ENCODE results near the gene DKC1. TPM values are rescaled to one million over a fixed set of nuclear protein-coding genes. Genes with fewer than 3 reads are reported as not detected.

Gene DKC1
- polyA plus RNA-seq, 5 donors = 53.5 to 67.6 (median 61.4) TPM

DNA sequence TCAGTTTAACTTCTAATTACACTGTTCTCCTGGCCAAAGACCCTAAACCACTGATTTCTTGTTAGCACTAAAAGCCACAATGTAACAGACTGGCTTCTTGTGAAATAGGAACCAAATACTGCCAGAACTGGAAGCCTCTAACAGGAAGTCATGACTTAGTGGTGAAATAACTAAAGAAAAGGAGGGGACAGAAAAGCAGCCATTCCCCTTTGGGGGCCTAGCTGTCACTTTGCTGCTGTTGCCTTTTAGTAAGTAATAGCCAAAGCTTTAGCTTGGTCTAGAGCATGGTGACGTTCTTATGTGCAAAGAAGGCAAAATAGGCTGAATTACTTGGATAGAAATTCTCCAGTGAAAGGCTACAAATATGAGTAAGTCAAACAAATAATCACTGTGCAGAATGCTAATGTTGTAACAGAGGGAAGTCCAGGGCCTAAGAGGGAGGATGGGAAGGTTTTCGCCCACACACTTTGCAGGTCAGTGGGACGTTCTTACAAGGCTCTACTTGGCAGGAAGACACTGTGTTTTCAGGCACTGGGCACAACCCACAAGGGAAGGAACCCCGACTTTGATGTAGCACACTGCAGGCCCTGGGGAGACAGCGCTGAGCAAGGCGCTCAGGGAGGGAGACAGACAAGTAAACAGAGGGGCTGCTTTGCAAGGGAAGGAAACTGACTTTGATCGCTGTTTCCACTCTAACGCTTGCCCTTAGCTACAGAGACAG lies 28.4 kb upstream of the DKC1 start:
- no peak for DNase-seq

DNA sequence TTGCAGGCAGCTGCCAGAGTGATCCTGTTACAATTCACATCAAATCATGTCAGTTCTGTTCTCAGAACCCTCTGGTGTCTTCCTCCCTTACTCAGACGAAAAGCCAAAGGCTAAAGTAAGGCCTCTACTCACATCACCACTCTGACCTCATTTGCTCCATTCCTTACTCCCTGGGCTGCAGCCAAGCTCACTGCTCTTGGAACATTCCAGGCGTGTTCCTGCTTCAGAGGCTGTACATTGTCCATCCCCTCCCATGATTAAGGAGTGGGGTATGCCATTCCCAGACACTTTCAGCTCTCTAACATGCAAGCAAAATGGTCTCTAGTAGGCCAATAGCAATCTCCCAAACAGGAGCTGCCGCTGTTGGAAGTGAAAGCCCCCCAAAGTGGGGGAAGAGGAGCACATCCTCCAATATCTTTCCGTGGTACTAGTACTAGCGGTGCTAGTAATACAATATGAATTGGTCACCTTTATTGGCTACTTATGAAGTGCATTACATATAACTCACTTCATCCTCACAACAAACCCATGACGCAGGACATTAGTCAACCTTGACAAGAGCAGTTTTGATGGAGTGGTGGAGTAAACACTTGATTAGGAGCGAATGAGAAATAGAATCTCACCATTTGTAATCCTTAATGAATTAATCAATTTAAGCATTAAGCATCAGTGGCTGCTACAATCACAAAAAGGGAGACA lies 26.8 kb upstream of the DKC1 start:
- DNase-seq = no peak

DNA sequence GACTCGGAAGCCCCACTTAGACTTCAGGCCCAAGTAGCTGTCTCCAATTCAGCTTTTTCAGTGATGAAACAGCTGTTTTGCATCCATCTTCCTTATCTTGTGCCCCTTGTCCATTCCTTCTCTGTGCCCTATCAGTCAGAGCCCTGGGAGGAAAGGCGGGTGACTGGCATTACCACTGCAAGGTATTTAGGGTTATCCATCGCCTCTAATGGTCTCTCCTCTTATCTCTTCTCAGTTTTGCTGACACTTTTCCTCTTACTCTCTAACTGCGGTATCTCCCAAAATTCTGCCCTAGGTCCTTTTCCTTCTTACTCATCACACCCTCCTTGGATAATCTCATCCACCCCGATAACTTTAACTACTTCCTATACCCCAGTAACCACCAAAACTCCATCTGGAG lies 25.5 kb upstream of the DKC1 start:
- no peak for DNase-seq

DNA sequence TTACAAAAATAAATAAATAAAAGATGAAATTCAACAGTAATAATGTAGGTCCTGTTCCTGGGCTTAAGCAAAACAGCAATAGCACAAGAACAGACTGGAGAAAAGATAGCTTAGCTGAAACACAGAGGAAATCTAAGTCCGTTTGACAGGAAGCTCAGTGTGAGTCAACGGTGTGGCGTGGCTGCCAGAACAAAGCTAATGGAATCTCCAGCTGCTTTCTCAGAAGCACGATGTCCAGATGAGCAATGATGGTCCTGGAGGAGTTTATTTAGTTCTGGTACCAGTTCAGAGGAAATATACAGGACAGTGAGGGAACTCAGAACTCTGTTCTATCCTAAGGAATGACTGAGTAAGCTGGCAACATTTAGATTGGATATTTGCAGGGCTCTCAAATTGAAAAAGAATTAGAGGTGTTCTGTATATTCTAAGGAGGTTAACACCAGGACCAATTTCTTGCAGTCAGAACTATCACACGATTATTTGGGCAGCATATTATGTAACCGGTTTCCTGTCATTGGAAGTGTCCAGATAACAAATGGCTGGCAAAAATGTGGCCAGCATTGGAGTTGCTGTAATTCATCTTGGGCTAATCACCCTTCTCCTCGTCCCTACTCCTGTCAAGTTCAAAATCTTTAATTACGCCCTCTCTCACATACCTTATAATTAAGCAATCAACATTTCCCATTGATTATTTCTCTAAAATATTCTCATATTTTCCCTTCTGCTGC lies 24.5 kb upstream of the DKC1 start:
- no peak for DNase-seq

DNA sequence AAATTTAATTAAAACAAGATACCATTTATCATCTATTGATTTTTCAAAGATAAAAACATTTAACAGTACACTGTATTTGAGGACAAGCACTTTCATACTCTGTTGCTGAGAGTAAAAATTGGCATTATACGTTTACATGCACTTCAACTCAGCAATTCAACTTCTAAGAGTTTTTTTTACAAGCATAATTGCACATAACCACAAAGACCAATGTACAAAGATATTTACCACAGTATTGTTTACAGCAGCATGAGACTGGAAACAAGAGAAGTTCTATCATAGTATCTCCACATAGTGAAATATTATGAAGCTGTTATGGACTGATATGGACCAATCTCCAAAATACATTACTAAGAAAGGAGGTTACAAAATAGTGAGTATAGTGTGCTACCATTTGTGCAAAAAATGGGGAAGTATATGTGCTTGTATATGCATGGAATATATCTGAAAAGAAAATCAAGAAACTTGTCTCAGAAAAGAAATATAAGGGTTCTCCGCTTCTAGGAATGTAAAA lies 22.7 kb upstream of the DKC1 start:
- no peak for DNase-seq

DNA sequence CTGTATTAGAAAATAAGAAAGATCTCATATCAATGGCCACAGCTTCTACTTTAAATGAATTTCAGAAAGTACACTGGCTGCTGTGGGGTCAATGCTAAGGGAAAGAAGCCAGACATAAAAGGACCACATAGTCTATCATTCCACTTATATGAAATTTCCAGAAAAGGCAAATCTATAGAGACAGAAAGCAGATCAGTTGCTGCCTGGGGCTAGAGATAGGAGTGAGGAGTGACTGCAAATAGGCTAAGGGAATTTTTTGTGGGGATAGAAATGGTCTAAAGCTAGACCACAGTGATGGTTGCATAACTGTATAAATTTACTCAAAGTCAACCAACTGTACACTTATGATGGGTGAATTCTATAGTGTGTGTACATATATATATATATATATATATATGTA lies 20.1 kb upstream of the DKC1 start:
- DNase-seq = no peak

DNA sequence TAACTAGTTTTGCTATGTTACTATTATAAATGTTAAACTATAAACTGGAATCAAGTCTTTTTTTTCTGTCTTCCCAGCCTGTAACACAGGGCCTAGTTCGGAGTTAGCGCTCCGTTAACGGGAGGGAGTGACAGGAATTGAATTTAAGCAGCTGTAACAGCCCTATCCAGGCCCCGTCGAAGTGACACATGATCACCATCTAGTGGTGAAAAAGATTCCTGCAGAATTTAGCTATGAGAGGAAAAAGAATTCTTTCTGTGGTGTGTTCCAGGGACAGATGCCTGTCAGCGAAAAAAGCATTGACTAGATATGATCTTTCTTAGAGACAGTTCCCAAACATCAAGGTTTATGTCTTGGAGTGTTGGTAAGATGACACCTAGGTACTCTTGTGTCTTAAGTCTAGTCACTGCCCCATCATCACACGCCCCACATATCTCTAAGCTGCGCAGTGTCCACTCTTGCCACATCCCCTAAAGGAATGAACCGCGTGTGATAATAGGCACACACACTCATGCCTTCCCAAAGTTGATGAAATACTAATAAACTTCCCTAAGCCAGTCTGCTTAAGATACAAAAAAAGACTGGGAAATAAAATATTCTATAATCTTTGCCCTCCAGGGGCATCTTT lies 13.8 kb upstream of the DKC1 start:
- DNase-seq = no peak

DNA sequence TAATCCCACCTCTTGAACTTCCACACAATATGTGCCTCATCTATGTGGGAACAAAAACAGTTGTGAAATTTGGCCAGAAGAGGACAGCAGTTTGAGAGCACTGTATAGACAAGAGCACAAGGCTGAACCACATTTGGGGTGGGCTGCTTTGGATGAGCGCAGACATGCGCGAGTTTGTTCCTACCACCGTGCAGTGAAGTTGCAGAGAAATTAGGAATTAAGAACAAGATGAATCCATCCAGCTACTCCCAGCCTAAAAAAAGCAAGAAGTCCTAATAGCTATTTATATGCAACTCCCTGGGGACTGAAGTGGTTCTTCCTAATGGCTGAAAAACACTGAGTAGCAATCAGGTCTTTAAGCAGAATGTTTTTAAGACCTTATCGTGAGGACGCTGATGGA lies 12.8 kb upstream of the DKC1 start:
- DNase-seq = no peak

DNA sequence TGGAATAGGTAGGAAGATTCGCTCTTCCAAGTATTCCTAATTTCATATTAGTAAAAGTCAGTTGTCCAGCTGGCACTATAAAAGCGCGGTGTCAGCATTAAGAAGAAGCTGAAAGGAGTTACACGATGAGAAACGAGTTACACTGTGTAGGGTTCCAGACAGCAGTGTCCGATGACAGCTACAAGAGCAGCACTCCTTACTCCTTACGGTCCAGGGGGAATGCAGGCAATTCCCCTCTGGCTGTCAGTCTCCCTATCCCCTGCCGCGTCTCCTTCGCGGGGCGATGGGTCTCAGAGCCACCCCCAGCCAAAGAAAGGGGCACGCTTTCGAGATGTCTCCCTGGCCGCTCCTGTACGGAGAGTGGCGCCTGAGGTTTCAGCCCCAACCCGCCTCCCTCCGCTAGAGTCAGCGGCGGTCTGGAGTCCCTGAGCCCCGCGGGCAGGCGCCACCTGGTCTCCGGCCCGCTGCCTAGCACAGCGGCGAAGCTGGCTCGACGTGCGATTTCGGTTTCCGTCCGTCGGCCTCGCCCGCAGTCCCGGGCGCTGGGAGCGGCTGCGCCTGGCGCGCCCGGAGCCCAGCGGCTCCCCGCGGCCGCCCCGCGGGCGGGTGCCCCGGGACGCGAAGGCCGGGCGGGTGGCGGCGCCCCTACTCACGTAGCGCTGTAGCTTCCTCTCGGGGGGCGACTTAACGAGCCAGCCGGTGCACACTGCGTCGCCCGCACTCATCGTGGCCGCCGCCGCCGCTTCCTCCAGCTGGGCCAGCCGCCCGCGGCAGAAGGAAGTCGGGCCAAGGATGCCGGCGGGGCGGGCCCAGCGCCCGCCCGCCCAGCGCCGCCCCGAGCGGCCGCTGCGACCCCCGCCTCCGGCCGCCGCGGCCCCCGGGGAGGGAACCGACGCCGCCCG lies 12.1 kb upstream of the DKC1 start, which contains the start of gene GAB3:
Gene GAB3, minus strand, starts transcription at position 777 of the 902 bp plus-strand sequence. Its CDS starts 52 bp downstream, at position 725.
- DNase-seq = no peak

DNA sequence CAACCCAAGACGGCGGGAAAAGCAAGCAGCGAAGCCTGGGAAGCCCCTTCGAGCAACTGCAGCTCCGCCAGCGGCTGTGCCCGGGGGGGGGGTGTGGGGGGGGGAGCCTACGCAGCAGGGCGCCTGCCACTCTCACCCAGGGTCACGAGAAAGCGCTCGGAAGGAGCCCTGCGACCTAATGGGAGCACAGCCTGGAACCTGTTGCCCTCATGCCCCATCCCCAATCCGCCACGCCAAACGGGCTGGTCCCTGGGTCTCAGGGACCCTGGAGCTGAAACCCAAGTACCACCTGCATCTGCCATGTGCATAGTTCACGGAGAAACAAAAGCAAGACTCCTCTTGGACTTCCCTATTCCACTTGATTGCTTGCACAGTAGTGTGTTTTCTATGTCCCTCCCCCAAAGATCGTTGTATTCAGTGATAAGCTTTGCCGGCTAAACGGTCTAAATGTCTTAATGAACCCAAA lies 11.4 kb upstream of the DKC1 start:
- no peak for DNase-seq

DNA sequence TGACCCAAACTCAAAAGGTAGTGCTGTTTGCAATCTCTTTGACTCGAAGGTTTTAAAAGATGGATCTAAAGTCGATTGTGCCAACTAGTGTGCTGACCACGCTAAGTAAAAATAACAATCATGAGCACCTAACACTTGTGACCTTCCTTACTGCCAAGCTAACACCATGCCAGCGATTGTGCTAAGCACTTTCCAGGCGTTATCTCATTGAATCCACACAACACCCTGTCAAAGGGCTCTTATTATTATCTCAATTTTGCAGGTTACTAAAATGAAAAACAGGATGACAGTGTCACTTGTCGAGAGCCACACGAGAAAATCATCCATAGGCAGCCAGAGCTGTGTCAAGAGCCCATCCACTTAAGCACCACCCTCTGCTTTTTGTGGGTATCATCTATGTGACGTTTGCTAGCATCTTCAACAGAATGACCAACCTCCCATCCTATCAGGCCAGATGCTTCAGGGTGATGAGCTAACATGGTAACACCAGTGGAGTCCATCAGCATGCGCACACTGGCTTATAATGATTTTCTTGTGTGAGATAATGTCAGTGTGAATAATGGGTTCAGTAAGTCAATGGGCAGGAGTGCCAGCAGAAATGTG lies 10.9 kb upstream of the DKC1 start:
- no peak for DNase-seq

DNA sequence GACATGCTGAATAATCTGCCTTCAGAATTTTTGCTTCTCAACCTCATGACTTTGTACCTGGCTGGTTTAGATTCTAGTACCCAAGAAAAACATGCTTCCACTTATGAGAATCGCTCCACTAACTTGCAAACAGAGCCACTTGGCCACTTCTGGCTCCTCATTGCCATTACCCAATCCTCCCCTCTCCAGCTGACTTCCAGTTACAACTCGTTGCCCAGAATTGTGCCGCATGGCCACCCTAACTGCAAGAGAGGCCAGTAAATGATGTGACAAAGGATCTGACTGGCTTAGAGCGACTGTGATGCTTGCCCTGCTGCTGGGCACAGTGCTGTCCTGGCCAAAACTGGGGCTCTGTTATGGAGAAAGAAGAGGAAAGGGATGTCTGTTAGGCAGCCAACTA lies 4.0 kb upstream of the DKC1 start:
- DNase-seq = no peak

DNA sequence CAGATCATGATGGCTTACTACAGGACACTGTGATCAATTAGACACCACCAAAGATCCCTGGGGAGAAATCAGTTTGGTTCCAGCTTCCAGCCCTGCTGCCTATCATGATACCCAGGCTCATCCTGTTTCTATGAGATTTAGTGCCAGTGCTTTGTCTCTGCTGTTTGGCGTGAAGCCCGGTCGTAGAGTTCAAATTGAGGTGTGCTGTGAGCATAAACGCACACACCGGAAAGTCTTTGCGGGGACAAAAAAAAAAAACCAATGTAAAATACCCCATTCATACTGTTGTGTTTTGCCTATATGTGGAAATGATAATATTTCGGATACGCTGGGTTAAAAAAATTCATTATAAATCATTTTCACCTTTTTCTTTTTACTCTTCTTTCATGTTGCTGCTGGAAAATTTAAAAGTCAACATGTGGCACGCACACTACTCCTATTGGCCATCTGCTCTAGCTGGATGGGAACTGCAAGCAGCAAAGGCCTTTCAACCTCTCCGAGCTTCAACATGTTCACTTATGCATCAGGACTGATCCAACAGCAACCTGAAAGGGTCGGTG lies 607 bp upstream of the DKC1 start:
- DNase-seq = peak in 1 of 2 donors; percentile 20

DNA sequence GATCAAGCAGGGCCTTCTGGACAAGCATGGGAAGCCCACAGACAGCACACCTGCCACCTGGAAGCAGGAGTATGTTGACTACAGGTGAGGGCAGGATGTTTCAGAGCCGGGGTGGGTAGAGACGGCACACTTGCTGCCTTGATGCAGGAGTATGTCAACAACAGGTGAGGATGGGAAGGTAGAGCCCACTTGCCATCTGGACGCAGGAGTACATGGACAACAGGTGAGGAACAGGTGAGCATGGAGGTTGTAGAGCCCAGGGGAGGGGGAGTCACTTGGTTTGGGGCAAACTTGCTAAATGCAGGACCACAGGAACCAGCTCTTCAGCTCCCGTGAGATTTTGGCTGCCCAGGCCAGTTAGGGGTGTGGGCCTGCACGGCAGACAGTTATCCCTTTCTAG lies 12.0 kb downstream of the DKC1 start:
- DNase-seq = no peak

DNA sequence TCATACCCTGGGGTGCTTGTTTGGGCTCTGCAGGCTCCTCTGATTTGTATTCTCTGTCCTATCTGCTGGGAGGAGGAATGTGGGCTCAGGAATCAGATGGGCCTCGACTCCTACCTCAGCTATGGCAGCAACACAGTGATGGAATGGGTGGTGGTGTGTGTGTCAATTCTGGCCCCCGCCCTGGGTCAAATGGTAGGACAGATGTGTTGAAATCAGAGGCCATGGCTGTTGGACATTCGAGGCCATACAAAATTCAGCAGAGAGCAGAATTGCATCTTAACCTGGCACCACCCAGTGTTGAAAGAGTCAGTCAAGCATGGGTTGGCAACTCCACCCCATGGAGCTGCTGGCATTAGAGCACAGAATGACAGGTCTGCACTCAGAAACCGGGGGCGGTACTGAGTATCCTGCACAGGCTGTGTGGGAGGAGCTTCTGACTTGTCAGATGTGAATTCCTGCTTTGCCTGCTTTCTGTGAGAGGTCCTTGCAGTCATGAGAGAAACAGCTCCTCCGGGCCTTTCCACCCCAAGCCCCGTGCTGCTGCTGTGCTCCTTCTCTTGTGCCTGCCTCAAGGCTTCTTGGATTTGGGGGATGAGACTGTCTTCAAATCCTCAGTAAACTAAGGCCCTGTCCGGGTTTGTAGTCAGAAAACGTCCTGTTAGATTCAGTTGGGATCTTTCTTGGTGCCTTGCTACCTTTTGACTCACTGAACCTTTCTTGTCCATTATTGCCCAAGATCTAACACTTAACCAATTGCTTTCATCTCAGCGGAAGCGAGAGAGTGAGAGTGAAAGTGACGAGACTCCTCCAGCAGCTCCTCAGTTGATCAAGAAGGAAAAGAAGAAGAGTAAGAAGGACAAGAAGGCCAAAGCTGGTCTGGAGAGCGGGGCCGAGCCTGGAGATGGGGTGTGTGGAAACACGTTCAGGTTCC lies 13.0 kb downstream of the DKC1 start:
- DNase-seq = no peak

DNA sequence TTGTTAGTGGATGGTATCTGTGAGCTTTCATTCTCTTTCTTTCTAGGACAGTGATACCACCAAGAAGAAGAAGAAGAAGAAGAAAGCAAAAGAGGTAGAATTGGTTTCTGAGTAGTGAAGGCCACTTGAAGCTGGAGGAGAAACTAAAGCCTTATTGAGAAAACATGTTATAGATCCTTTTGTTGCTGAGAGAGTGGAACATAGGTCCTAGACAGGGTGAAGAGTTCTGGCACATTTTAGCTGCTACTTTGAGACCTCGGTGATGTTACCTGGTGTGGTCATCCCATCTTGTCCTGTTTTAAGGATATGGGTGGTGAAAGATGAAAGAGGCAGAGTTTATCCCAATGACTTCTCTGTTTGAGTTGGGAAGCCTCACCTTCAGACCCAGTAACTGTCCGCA lies 14.1 kb downstream of the DKC1 start:
- no peak for DNase-seq

DNA sequence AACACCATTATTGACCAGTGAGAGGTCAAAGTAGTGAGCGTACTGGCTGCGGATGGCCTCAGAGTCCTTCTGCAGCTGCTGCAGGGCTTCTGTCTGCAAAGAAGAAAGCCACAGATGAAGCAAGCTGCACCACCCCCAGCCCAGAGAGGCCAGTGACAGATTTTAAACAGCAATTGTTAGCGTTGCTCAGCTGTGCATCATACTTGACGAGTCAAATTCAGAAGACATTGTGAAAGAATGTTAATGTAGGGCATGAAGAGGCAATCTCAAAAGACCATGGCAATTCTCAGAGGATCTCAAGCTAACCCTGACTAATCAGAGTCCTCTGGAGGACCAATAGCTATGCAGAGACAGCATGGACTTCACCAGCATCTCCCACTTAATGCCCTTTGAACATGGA lies 16.6 kb downstream of the DKC1 start:
- no peak for DNase-seq

DNA sequence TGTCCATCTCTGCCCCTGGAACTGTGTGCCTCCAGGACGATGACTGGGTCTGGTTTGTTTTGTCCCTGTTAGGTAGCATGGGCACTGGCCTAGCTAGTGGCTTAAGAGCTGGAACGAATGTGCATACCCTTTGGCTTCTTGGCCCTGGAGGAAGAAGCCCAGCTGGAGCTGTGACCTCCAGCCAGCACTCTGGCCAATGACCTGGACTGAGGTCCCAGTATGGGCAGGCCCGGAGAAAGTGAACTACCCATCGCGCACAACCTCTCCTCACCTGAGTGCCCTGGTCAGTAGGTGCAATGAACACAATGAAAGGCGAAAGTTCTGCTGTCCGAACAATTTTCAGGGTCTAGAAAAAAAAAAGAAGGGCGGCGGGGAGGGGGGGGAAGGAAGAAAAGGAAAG lies 18.3 kb downstream of the DKC1 start:
- DNase-seq = no peak
